GM12891 (cell line): Measurements from ENCODE around the gene TRIM72.
"Not testable (repeated sequence)": the region's sequence is repeated elsewhere in the genome, so short reads cannot be mapped to it uniquely, and the experiment has no call there.

Source experiments
- DNase-seq: peaks from one replicate; pipeline ENCODE4 v3.0.0; 2011; ENCODE audit warnings: low spot score; ENCODE audit not compliant: insufficient read length
- FAIRE-seq: peaks from 2 replicates; lab custom pipeline; 2011; peaks lifted over from hg19 to GRCh38; lab: Jason Lieb, UNC
- PAX5 ChIP-seq: IDR thresholded peaks from 2 replicates; pipeline ENCODE4 v1.6.1; 2011; ENCODE audit warnings: low read length, moderate library complexity, mild to moderate bottlenecking; ENCODE audit not compliant: insufficient read depth, severe bottlenecking
- POLR2A ChIP-seq: IDR thresholded peaks from 2 replicates; pipeline ENCODE4 v1.6.1; 2011; ENCODE audit warnings: low read depth, low read length, control low read depth
- POLR2AphosphoS5 ChIP-seq: IDR thresholded peaks from 2 replicates; pipeline ENCODE4 v1.6.1; 2011; ENCODE audit warnings: low read depth, low read length, control low read depth
- POU2F2 ChIP-seq: IDR thresholded peaks from 2 replicates; pipeline ENCODE4 v1.6.1; 2011; ENCODE audit warnings: low read depth, mild to moderate bottlenecking, control low read depth, low read length, moderate library complexity
- SPI1 ChIP-seq: IDR thresholded peaks from 2 replicates; pipeline ENCODE4 v1.6.1; 2011; ENCODE audit warnings: low read depth, low read length, control low read depth
- TAF1 ChIP-seq: IDR thresholded peaks from 2 replicates; pipeline ENCODE4 v1.6.1; 2011; ENCODE audit warnings: low read depth, low read length, control low read depth

Gene TRIM72

GRCh38 chr16:31277659-31278260, 63.8 kb downstream of the TRIM72 start:
- DNase-seq (no peak), FAIRE-seq (no peak)
- TF ChIP-seq POU2F2 (no peak), PAX5 (no peak), POLR2A (no peak), POLR2AphosphoS5 (no peak), SPI1 (no peak), TAF1 (no peak)

GRCh38 chr16:31278853-31279252, 64.9 kb downstream of the TRIM72 start:
- DNase-seq, FAIRE-seq: not testable (repeated sequence)
